ENCODE measurements around the gene CAPSL.

DNA sequence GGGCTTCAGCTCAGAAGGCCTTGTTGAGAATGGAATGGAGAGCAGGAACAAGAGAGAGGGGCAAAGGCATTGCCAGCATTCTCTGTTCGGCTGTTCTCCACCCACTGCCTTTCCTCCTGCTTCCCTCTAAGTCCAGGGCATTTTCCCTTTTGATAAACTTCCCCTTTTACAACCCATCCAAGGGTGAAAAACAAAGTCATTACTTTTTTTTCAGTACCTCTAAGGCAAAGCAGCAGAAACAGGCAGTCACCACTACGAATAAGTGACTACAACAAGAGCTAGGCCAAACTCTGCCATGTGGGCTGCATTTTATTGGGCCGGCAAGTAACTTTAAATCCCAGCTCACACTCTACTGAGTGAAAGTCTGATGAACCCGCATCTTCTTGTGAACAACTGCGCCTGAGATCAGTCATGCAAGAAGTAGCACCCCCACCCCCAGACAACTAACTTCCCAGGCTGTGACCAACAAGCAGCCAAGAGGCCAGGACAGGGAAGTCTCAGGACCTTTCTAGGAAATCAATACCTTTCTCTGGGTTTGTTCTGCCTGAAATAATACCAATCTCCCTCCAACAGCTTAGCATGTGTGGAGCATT is 68.6 kb downstream of the CAPSL start:
- TF ChIP-seq YY1 (IDR thresholded peaks at IDR 0.05; ENCODE audit: low read depth, low read length) (no peak), SP4 (IDR thresholded peaks at IDR 0.05; ENCODE audit: low read length) (no peak), MAFK (IDR thresholded peaks at IDR 0.05; ENCODE audit: low read depth, low read length) (no peak), POLR2A (IDR thresholded peaks at IDR 0.05; ENCODE audit: control extremely low read depth in 1 of 2, low read depth in 2 of 2, low read length in 2 of 2) (no peak), SRF (IDR thresholded peaks at IDR 0.05; ENCODE audit: low read depth, low read length) (no peak), TAF1 (IDR thresholded peaks at IDR 0.05; ENCODE audit: low read depth, low read length) (no peak), RNF2 (IDR thresholded peaks at IDR 0.05; ENCODE audit: borderline replicate concordance, low read depth, low read length, missing control alignments, poor library complexity, severe bottlenecking) (no peak), TAF7 (optimal IDR thresholded peaks at IDR 0.05; ENCODE audit: borderline replicate concordance, low read depth, low read length) (no peak), SP2 (IDR thresholded peaks at IDR 0.05; ENCODE audit: low read length) (no peak), EP300 (IDR thresholded peaks at IDR 0.05; ENCODE audit: borderline replicate concordance in 1 of 2, low read depth in 2 of 2, low read length in 2 of 2) (no peak)
- TF ChIP-seq, protein P1, sequence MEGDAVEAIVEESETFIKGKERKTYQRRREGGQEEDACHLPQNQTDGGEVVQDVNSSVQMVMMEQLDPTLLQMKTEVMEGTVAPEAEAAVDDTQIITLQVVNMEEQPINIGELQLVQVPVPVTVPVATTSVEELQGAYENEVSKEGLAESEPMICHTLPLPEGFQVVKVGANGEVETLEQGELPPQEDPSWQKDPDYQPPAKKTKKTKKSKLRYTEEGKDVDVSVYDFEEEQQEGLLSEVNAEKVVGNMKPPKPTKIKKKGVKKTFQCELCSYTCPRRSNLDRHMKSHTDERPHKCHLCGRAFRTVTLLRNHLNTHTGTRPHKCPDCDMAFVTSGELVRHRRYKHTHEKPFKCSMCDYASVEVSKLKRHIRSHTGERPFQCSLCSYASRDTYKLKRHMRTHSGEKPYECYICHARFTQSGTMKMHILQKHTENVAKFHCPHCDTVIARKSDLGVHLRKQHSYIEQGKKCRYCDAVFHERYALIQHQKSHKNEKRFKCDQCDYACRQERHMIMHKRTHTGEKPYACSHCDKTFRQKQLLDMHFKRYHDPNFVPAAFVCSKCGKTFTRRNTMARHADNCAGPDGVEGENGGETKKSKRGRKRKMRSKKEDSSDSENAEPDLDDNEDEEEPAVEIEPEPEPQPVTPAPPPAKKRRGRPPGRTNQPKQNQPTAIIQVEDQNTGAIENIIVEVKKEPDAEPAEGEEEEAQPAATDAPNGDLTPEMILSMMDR (IDR thresholded peaks at IDR 0.05; ENCODE audit: control extremely low read depth in 1 of 3, insufficient read depth in 1 of 3, low read depth in 1 of 3, low read length in 3 of 3), result no peak
- TF ChIP-seq, protein P2, sequence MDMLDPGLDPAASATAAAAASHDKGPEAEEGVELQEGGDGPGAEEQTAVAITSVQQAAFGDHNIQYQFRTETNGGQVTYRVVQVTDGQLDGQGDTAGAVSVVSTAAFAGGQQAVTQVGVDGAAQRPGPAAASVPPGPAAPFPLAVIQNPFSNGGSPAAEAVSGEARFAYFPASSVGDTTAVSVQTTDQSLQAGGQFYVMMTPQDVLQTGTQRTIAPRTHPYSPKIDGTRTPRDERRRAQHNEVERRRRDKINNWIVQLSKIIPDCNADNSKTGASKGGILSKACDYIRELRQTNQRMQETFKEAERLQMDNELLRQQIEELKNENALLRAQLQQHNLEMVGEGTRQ (IDR thresholded peaks at IDR 0.05; ENCODE audit: low read length), result no peak
